Transverse colon (tissue), 4 donors: ENCODE measurements around the gene PRPS1. TPM values are rescaled to one million over a fixed set of nuclear protein-coding genes. Genes with fewer than 3 reads are reported as not detected.
A peak's percentile ranks its signal among the peaks of the same experiment; 100 is the strongest.

Source experiments
- DNase-seq: peaks from one replicate; pipeline ENCODE4 v3.0.0-alpha.2; 2019
- H3K27ac ChIP-seq, 4 donors: fragments of 200-600 bp; sonication (generic); 2 replicates each; pipeline ENCODE4 v1.5.1; 2016 to 2018; ENCODE audit warnings: inconsistent platforms in 4 of 4
- H3K27me3 ChIP-seq: fragments of 200-600 bp; sonication (generic); 2 replicates; pipeline ENCODE4 v1.5.1; 2017; ENCODE audit warnings: inconsistent platforms
- H3K36me3 ChIP-seq, 4 donors: fragments of 200-600 bp; sonication (generic); 2 replicates each; pipeline ENCODE4 v1.5.1; 2017 to 2019; ENCODE audit warnings: inconsistent platforms in 4 of 4
- H3K4me1 ChIP-seq, 4 donors: fragments of 200-600 bp; sonication (generic); 2 replicates each; pipeline ENCODE4 v1.5.1; 2017 to 2020; ENCODE audit warnings: inconsistent platforms in 4 of 4
- H3K4me3 ChIP-seq, 4 donors: fragments of 200-600 bp; sonication (generic); 1 replicate in 1 of 4; 2 replicates in 3 of 4; pipeline versions ENCODE4 v1.5.1 to v1.6.1; 2017 to 2019; ENCODE audit warnings: inconsistent platforms in 4 of 4
- H3K9me3 ChIP-seq, 2 donors: fragments of 200-600 bp; sonication (generic); 2 replicates each; pipeline ENCODE4 v1.5.1; 2017 to 2019; ENCODE audit warnings: inconsistent platforms in 2 of 2
- CTCF ChIP-seq, 5 experiments: fragments of 200-600 bp in 3 of 5; fragments of 450-650 bp in 2 of 5; sonication (generic) in 3 of 5; IDR thresholded peaks; 1 replicate in 2 of 5; 2 replicates in 3 of 5; pipeline ENCODE4 v1.5.1; 2016 to 2017; ENCODE audit warnings: antibody characterized with exemption in 5 of 5, inconsistent platforms in 3 of 5, mild to moderate bottlenecking in 2 of 5, moderate library complexity in 1 of 5
- EP300 ChIP-seq: sonication (generic); formaldehyde crosslinking; IDR thresholded peaks from one replicate; pipeline ENCODE4 v1.6.1; 2017; ENCODE audit warnings: antibody characterized with exemption, low read depth
- POLR2A ChIP-seq: fragments of 450-650 bp; IDR thresholded peaks from one replicate; pipeline ENCODE4 v1.6.1; 2016; ENCODE audit warnings: antibody characterized with exemption, mild to moderate bottlenecking, moderate library complexity
- POLR2AphosphoS5 ChIP-seq, 3 donors: sonication (generic); formaldehyde crosslinking; IDR thresholded peaks; one replicate each; pipeline ENCODE4 v1.6.1; 2016; ENCODE audit warnings: antibody characterized with exemption in 3 of 3
- WGBS, 2 donors: methylation state at CpG; one replicate each; pipeline ENCODE4 v1.1.5; 2018; ENCODE audit warnings: low coverage in 1 of 2; 5-methylcytosine and 5-hydroxymethylcytosine counted together
- in situ Hi-C, 4 donors: fragments of 200-750 bp; cut with MboI; loops; one replicate each; pipeline versions ENCODE4 v1.15.0 to v1.15.1; 2017; ENCODE audit warnings: low sequenced_read_pairs in 3 of 4, low pct_ligation_motif_present in 1 of 4, low pct_unique_long_range_greater_than_20kb in 1 of 4
- intact Hi-C: fragments of 100-400 bp; cut with DNase I; formaldehyde crosslinking; loops from one replicate; pipeline ENCODE4 v1.15.1; 2023; ENCODE audit warnings: low total_unique reads
- total RNA-seq, 4 donors: library from RNA; depleted of rRNA; stranded (reverse); fragments of >200 nt; gene quantifications; one replicate each; pipeline ENCODE4 v1.1.0, GENCODE V29; 2016

The PRPS1 gene
- total RNA-seq, 4 donors from 2014 or later, result 1.5 to 16.5 (median 12.4) TPM

DNA sequence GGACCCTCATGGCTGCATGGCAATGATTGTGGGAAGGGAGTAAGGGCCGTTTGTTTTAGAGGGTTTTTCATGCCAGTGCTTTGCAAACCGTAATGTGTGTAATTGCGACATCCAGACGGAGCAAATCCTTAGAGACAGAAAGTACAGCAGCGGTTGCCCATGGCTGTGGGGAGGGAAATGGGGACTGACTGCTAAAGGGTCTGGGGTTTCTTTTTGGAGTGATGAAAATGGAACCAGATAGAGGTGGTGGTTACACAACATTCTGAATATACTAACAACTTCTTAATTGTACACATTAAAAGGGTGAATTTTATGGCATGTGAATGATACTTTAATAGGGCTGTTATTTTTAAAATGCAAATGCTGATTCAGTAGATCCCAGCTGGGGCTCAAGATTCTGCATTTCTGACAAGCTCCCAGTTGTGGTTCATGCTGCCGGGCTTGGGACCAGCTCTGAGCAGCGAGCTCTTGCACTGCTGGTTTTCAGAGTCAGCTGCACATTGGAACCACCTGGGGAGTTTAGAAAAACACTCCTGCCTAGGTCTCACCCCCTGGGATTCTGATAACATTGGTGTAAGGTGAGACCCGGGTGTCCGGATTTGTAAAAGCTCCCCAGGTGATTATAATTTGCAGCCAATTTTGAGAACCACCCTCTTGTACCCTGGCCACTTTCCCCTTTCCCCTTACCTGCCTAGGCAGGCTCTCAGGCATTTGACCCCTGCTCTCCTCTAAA lies 47.7 kb downstream of the PRPS1 start:
- H3K27me3 ChIP-seq, result no peaks in the 10 kb centered on the region
- WGBS, 2 donors, result 22 to 37% methylated on average over 4 to 9 of the region's 9 CpGs

DNA sequence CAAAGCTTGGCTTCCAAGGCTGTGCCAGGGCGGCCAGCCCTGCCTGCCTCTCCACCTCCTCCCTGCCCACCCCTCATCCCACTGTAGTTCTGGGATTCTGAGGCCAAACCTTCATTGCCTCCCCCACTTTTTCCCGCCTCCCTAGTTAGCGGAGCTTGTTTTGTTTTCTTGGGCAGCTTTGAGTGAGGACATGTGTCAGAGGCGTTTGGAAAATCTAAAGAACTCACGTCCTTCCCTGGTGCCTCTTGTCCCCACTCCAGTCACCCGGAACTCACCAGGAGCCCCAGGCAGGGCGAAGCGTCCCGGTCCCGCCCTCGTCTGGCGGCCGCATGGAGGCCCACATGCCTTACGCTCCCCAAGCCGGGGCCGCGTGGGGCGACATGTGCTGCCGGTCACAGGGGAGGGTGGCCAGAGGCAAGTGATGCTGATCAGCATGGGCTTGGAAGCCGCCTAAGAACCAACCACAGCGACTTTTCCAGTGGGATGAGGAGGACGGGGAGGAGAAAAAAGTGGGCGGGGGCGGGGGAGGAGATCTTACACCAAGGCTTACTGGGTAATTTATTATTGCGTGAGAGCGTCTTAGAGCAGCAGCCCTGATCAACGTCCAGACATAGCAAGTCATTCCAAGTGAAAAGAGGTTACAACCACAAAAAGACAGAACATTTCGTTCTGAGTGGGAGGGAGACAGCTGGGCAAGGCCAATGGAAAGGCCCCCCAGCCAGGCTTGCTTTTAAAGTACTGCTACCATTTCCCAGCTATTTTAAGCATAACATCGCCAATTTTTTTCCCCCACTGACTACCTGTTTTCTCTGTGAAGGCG lies 48.5 kb downstream of the PRPS1 start:
- peak; percentile 82 for TF ChIP-seq POLR2A
- TF ChIP-seq POLR2AphosphoS5 (IDR thresholded peaks at IDR 0.05), result peak; percentile 73 to 90 (median 78)
- TF ChIP-seq EP300, result peak; percentile 96
- TF ChIP-seq CTCF (IDR thresholded peaks at IDR 0.05), result no peak
- 20 to 38% methylated on average over 2 to 23 of the region's 30 CpGs for WGBS, 2 donors
- no peaks in the 10 kb centered on the region for H3K36me3 ChIP-seq
- H3K27me3 ChIP-seq, result no peaks in the 10 kb centered on the region
- intact Hi-C loops, result loop anchor here (5.0 kb wide), 1 partner anchor 41 kb away; no protein-coding TSS in a partner anchor
- no peaks in the 10 kb centered on the region for H3K9me3 ChIP-seq
- DNase-seq, result peak; percentile 74
- H3K4me3 ChIP-seq, result peak overlapping the region; percentile 27 to 63 (median 45)
- peaks cover 4 to 32% (median 11%) of the 10 kb centered on the region in 4 donors for H3K4me1 ChIP-seq
- in situ Hi-C loops, result loop anchor here in 1 of 4 donors (5.0 kb wide), 1 partner anchor 41 kb away; no protein-coding TSS in a partner anchor
- peak overlapping the region; percentile 88 to 96 (median 92) for H3K27ac ChIP-seq

More for the DNA sequence above, 47.7 kb downstream of the PRPS1 start:
- Histone ChIP-seq H3K27ac (peak overlapping the region; percentile 88 to 96 (median 92)), H3K36me3 (no peaks in the 10 kb centered on the region), H3K4me3 (peak overlapping the region; percentile 27 to 63 (median 45)), H3K9me3 (no peaks in the 10 kb centered on the region), H3K4me1 (peaks cover 4 to 32% (median 11%) of the 10 kb centered on the region in 4 donors)
- in situ Hi-C loops, result loop anchor here in 1 of 4 donors (5.0 kb wide), 1 partner anchor 41 kb away; no protein-coding TSS in a partner anchor
- no peak for DNase-seq
- intact Hi-C loops, result loop anchor here (5.0 kb wide), 1 partner anchor 41 kb away; no protein-coding TSS in a partner anchor
- TF ChIP-seq POLR2AphosphoS5 (IDR thresholded peaks at IDR 0.05), result peak in 2 of 3 donors; percentile 38 to 63
- TF ChIP-seq EP300, result no peak

DNA sequence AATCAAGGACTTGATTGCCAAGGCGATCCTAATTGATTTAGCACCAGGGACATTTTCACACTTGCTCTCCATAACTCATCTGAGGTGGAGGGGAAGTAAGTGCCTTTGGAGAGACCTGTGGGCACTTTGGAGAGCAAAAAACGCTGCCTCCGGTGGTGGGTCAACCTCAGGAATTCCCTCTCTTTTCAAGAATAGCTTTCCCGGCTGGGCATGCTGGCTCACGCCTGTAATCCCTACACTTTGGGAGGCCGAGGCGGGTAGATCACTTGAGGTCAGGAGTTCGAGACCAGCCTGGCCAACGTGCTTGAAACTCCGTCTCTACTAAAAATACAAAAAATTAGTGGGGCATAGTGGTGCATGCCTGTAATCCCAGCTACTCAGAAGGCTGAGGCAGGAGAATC lies 49.2 kb downstream of the PRPS1 start:
- no peaks in the 10 kb centered on the region for H3K36me3 ChIP-seq
- no peak for DNase-seq
- no peaks in the 10 kb centered on the region for H3K9me3 ChIP-seq
- peak overlapping the region; percentile 88 to 96 (median 92) for H3K27ac ChIP-seq
- TF ChIP-seq POLR2A (no peak), POLR2AphosphoS5 (IDR thresholded peaks at IDR 0.05) (no peak), EP300 (no peak), CTCF (IDR thresholded peaks at IDR 0.05) (no peak)
- peak overlapping the region in 1 of 4 donors; percentile 63 for H3K4me3 ChIP-seq
- WGBS, 2 donors, result 52% methylated on average over 10 of the region's 10 CpGs; no CpG with 5 or more reads in 1 of the 2 donors
- intact Hi-C loops (loop anchor here (5.0 kb wide), 1 partner anchor 40 kb away; no protein-coding TSS in a partner anchor), in situ Hi-C loops (loop anchor here in 1 of 4 donors (5.0 kb wide), 1 partner anchor 40 kb away; no protein-coding TSS in a partner anchor)
- H3K4me1 ChIP-seq, result peaks cover 4 to 36% (median 11%) of the 10 kb centered on the region in 4 donors
- no peaks in the 10 kb centered on the region for H3K27me3 ChIP-seq

DNA sequence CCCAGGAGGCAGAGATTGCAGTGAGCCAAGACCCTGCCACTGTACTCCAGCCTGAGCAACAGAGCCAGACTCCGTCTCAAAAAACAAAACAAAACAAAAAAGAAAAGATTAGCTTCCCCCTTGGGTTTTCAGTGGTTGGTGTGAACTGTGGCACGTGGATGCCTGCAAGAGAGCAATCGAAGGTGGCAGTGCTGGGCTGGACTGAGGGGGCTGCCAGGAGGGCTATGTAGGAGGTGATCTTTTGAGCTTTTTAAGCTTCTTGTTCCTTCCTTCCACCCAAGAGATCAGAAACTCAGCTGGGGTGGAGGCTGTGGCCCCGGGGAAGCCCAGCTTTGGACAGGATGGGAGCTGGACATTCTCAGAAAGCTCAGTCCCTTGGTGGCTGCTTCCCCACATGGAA lies 49.6 kb downstream of the PRPS1 start:
- Histone ChIP-seq H3K4me3 (no peak overlapping the region), H3K36me3 (no peaks in the 10 kb centered on the region), H3K9me3 (no peaks in the 10 kb centered on the region), H3K4me1 (peaks cover 5 to 38% (median 13%) of the 10 kb centered on the region in 4 donors), H3K27me3 (no peaks in the 10 kb centered on the region), H3K27ac (peak overlapping the region; percentile 88 to 96 (median 92))
- in situ Hi-C loops (loop anchor here in 1 of 4 donors (5.0 kb wide), 1 partner anchor 39 kb away; no protein-coding TSS in a partner anchor), intact Hi-C loops (loop anchor here (5.0 kb wide), 1 partner anchor 39 kb away; no protein-coding TSS in a partner anchor)
- TF ChIP-seq POLR2AphosphoS5 (IDR thresholded peaks at IDR 0.05) (no peak), CTCF (IDR thresholded peaks at IDR 0.05) (no peak), POLR2A (no peak), EP300 (no peak)
- WGBS, 2 donors, result 60 to 100% methylated on average over 2 to 4 of the region's 4 CpGs
- DNase-seq, result no peak
